IMR-90 (cell line): Measurements from ENCODE around the gene LDHAL6A.

Source experiments
- BHLHE40 ChIP-seq: fragments of 150-350 bp; IDR thresholded peaks from 2 replicates; pipeline ENCODE4 v1.6.1; 2016; ENCODE audit warnings: mild to moderate bottlenecking, low read depth, low read length
- MAFK ChIP-seq: IDR thresholded peaks from 2 replicates; pipeline ENCODE4 v1.6.1; 2012; ENCODE audit warnings: low read depth, low read length, improper control_type of control experiment
- MXI1 ChIP-seq: IDR thresholded peaks from 2 replicates; pipeline ENCODE4 v1.6.1; 2012; ENCODE audit warnings: low read depth, mild to moderate bottlenecking, low read length, moderate library complexity, borderline replicate concordance
- POLR2A ChIP-seq: IDR thresholded peaks from 2 replicates; pipeline ENCODE4 v1.6.1; 2012; ENCODE audit warnings: mild to moderate bottlenecking, low read depth, low read length
- RAD21 ChIP-seq: IDR thresholded peaks from 2 replicates; pipeline ENCODE4 v1.6.1; 2012; ENCODE audit warnings: low read length, improper control_type of control experiment
- RFX5 ChIP-seq: IDR thresholded peaks from 2 replicates; pipeline ENCODE4 v1.8.0; 2012; ENCODE audit warnings: low read depth, mild to moderate bottlenecking, low read length, moderate library complexity
- TF ChIP-seq, protein P1 (sequence below): conservative IDR thresholded peaks from 2 replicates; pipeline ENCODE4 v1.5.1; 2012; ENCODE audit warnings: mild to moderate bottlenecking, low read depth, low read length, improper control_type of control experiment
- TF ChIP-seq, protein P2 (sequence below): fragments of 150-350 bp; IDR thresholded peaks from 2 replicates; pipeline ENCODE4 v1.6.1; 2016; ENCODE audit warnings: low read depth, mild to moderate bottlenecking, low read length, moderate library complexity, borderline replicate concordance
- TF ChIP-seq, protein P3 (sequence below): fragments of 150-350 bp; IDR thresholded peaks from 2 replicates; pipeline ENCODE4 v1.6.1; 2017; ENCODE audit warnings: mild to moderate bottlenecking, antibody characterized with exemption, low read length, low read depth

DNA sequence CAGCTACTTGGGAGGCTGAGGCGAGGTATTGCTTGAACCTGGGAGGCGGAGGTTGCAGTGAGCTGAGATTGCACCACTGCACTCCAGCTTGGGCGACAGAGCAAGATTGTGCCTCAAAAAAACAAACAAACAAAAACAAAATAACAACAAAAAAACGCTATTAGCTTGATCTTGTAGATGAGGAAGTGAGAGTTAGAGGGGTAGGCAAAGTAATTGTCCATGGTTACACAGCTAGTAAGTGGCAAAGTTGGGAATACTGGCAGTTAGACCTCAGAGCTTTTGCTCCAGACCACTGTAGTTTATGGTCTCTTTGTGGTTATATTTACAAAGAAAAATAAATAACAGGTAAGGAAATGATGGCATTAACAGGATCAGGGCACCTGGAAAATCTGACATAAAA, 28.4 kb upstream of the LDHAL6A start:
- TF ChIP-seq, protein P1, sequence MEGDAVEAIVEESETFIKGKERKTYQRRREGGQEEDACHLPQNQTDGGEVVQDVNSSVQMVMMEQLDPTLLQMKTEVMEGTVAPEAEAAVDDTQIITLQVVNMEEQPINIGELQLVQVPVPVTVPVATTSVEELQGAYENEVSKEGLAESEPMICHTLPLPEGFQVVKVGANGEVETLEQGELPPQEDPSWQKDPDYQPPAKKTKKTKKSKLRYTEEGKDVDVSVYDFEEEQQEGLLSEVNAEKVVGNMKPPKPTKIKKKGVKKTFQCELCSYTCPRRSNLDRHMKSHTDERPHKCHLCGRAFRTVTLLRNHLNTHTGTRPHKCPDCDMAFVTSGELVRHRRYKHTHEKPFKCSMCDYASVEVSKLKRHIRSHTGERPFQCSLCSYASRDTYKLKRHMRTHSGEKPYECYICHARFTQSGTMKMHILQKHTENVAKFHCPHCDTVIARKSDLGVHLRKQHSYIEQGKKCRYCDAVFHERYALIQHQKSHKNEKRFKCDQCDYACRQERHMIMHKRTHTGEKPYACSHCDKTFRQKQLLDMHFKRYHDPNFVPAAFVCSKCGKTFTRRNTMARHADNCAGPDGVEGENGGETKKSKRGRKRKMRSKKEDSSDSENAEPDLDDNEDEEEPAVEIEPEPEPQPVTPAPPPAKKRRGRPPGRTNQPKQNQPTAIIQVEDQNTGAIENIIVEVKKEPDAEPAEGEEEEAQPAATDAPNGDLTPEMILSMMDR = no peak
- TF ChIP-seq, protein P2, sequence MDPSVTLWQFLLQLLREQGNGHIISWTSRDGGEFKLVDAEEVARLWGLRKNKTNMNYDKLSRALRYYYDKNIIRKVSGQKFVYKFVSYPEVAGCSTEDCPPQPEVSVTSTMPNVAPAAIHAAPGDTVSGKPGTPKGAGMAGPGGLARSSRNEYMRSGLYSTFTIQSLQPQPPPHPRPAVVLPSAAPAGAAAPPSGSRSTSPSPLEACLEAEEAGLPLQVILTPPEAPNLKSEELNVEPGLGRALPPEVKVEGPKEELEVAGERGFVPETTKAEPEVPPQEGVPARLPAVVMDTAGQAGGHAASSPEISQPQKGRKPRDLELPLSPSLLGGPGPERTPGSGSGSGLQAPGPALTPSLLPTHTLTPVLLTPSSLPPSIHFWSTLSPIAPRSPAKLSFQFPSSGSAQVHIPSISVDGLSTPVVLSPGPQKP = no peak
- TF ChIP-seq POLR2A (no peak), RAD21 (no peak), MAFK (no peak), RFX5 (no peak), MXI1 (no peak), BHLHE40 (no peak)
- TF ChIP-seq, protein P3, sequence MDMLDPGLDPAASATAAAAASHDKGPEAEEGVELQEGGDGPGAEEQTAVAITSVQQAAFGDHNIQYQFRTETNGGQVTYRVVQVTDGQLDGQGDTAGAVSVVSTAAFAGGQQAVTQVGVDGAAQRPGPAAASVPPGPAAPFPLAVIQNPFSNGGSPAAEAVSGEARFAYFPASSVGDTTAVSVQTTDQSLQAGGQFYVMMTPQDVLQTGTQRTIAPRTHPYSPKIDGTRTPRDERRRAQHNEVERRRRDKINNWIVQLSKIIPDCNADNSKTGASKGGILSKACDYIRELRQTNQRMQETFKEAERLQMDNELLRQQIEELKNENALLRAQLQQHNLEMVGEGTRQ = no peak
